Measurements from ENCODE around the gene LAMB1. TPM values are rescaled to one million over a fixed set of nuclear protein-coding genes. Genes with fewer than 3 reads are reported as not detected.

The LAMB1 gene
- total RNA-seq, 1 experiment from 2014 or later, result 32.0 TPM

DNA sequence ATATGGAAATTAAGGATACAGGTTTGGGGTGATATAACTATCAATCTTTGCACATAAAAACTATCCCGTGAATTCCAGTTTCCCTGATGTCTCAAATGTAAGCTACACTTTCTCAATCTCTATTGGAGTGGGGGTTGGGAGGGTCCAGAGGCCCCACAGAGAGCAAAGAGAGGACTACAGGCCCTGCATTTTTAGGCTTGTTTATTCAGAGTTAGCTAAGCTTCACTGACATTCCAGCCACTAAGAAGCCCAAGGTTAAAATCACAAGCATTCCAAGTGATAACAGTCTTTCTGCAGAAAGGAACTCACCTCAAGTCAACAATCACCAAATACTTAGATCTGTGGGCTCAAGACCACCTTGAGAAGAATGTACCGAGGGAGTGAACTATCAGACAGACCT is 31.6 kb upstream of the LAMB1 start:
- H2AFZ ChIP-seq (ENCODE audit: low read depth, low read length, poor library complexity, severe bottlenecking), result no peak overlapping the region
- no peaks in the 10 kb centered on the region for H3K9me2 ChIP-seq (ENCODE audit: insufficient read depth)
- H3K9ac ChIP-seq (ENCODE audit: low read length), result no peak overlapping the region
- no peaks in the 10 kb centered on the region for H3K36me3 ChIP-seq (ENCODE audit: control insufficient read depth in 1 of 2, insufficient read depth in 2 of 2, low read length in 2 of 2)
- no peaks in the 10 kb centered on the region for H3K9me3 ChIP-seq (ENCODE audit: control insufficient read depth in 1 of 2, insufficient read depth in 1 of 2, low read depth in 1 of 2, low read length in 2 of 2)
- H3K27me3 ChIP-seq (ENCODE audit: insufficient read depth, low read length), result no peaks in the 10 kb centered on the region
- ChIA-PET CTCF (interaction anchor here (1.2 kb wide), 1 partner anchor 18 kb away, joined by 4 read pairs; no protein-coding TSS in a partner anchor), RAD21 (ENCODE audit: low non-redundant PET in 1 of 2, low total read pairs in 2 of 2, uncharacterized antibody in 2 of 2, unreplicated experiment in 2 of 2) (no interaction called here), POLR2A (no interaction called here)
- H3K4me2 ChIP-seq (ENCODE audit: low read length), result no peak overlapping the region
- H3K79me2 ChIP-seq (ENCODE audit: insufficient read depth, low read length), result no peaks in the 10 kb centered on the region
- no peak for DNase-seq (ENCODE audit: low read depth, low spot score)
- no peak overlapping the region for H3K27ac ChIP-seq (ENCODE audit: low read depth, low read length)
- BruUV-seq (replicated peaks), result no TSS peak
- ATAC-seq, result no peak
- no peaks in the 10 kb centered on the region for H4K20me1 ChIP-seq (ENCODE audit: insufficient read depth)
- no peak overlapping the region for H3K4me3 ChIP-seq (replicated peaks in 1 of 2; ENCODE audit: low read depth in 1 of 2, low read length in 2 of 2)
- intact Hi-C loops (cut with micrococcal nuclease), result no loop called here
- TF ChIP-seq POLR2AphosphoS5 (IDR thresholded peaks at IDR 0.05; ENCODE audit: low read depth, low read length), result no peak
- no peak for TF ChIP-seq SP1 (IDR thresholded peaks at IDR 0.05; ENCODE audit: low read depth)
- peaks cover 0 to 11% of the 10 kb centered on the region in 2 experiments; a peak in 2 of 4 replicates for H3K4me1 ChIP-seq (ENCODE audit: control insufficient read depth in 1 of 2, insufficient read depth in 2 of 2, low read length in 2 of 2)

DNA sequence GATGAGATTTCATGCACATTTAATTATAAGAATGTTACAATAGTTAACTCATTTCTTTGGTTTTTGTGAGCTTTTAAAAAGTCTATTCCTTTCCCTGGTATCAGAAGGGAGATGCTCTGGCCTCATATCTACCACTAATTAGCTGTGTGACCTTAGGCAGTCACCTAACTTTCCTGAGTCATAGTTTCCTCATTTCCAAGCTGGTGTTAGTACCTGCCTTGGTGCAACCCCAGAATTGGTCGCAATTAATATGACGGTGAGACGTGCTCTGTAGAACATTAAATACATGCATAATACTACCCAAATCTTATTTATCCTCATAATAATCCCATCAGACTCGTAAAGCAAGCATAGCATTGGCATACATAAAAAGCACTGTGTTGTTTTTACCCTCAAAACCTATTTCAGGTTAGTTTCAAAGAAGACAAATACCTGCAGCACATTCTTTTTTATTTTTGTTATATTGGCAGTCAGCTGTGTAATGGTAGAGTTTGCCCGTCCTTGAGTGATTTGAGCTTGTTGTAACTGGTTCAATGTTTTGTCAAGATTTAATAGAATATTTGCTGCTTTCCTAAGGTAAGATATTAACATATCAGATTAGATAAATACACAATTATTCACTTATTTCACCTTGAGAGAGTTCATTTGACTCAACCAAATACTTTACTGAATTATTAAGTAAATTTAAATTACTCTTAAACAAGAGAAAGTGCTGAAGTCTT is 31.0 kb upstream of the LAMB1 start:
- no TSS peak for BruUV-seq (replicated peaks)
- Histone ChIP-seq H3K27me3 (ENCODE audit: insufficient read depth, low read length) (no peaks in the 10 kb centered on the region), H3K4me1 (ENCODE audit: control insufficient read depth in 1 of 2, insufficient read depth in 2 of 2, low read length in 2 of 2) (peaks cover 0 to 11% of the 10 kb centered on the region in 2 experiments; a peak in 2 of 4 replicates), H3K79me2 (ENCODE audit: insufficient read depth, low read length) (no peaks in the 10 kb centered on the region), H2AFZ (ENCODE audit: low read depth, low read length, poor library complexity, severe bottlenecking) (no peak overlapping the region), H3K4me3 (replicated peaks in 1 of 2; ENCODE audit: low read depth in 1 of 2, low read length in 2 of 2) (no peak overlapping the region), H3K27ac (ENCODE audit: low read depth, low read length) (no peak overlapping the region), H4K20me1 (ENCODE audit: insufficient read depth) (no peaks in the 10 kb centered on the region), H3K9ac (ENCODE audit: low read length) (no peak overlapping the region), H3K4me2 (ENCODE audit: low read length) (no peak overlapping the region), H3K36me3 (ENCODE audit: control insufficient read depth in 1 of 2, insufficient read depth in 2 of 2, low read length in 2 of 2) (no peaks in the 10 kb centered on the region), H3K9me2 (ENCODE audit: insufficient read depth) (no peaks in the 10 kb centered on the region), H3K9me3 (ENCODE audit: control insufficient read depth in 1 of 2, insufficient read depth in 1 of 2, low read depth in 1 of 2, low read length in 2 of 2) (no peaks in the 10 kb centered on the region)
- POLR2A ChIA-PET, result no interaction called here
- ATAC-seq, result no peak
- TF ChIP-seq ELF1 (IDR thresholded peaks at IDR 0.05; ENCODE audit: borderline replicate concordance, low read depth) (no peak), EGR1 (IDR thresholded peaks at IDR 0.05; ENCODE audit: low read depth) (no peak), ZFX (IDR thresholded peaks at IDR 0.05) (no peak), EZH2phosphoT487 (IDR thresholded peaks at IDR 0.05; ENCODE audit: borderline replicate concordance) (no peak), FOSL1 (IDR thresholded peaks at IDR 0.05; ENCODE audit: low read depth) (no peak), SP1 (IDR thresholded peaks at IDR 0.05; ENCODE audit: low read depth) (no peak), JUND (IDR thresholded peaks at IDR 0.05) (no peak), TCF7L2 (IDR thresholded peaks at IDR 0.05; ENCODE audit: borderline replicate concordance, extremely low read depth, insufficient read depth, insufficient read length) (no peak), ZNF274 (IDR thresholded peaks at IDR 0.05; ENCODE audit: low read depth, low read length) (no peak), CEBPB (IDR thresholded peaks at IDR 0.05; ENCODE audit: low read depth) (no peak), YY1 (IDR thresholded peaks at IDR 0.05; ENCODE audit: extremely low read depth, insufficient replicate concordance, low read depth, low read length) (no peak)
- TF ChIP-seq, protein P1, sequence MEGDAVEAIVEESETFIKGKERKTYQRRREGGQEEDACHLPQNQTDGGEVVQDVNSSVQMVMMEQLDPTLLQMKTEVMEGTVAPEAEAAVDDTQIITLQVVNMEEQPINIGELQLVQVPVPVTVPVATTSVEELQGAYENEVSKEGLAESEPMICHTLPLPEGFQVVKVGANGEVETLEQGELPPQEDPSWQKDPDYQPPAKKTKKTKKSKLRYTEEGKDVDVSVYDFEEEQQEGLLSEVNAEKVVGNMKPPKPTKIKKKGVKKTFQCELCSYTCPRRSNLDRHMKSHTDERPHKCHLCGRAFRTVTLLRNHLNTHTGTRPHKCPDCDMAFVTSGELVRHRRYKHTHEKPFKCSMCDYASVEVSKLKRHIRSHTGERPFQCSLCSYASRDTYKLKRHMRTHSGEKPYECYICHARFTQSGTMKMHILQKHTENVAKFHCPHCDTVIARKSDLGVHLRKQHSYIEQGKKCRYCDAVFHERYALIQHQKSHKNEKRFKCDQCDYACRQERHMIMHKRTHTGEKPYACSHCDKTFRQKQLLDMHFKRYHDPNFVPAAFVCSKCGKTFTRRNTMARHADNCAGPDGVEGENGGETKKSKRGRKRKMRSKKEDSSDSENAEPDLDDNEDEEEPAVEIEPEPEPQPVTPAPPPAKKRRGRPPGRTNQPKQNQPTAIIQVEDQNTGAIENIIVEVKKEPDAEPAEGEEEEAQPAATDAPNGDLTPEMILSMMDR (IDR thresholded peaks at IDR 0.05 in 2 of 3, conservative IDR thresholded peaks at IDR 0.05 in 1 of 3; ENCODE audit: borderline replicate concordance in 1 of 3, insufficient read depth in 1 of 3, low read depth in 2 of 3, low read length in 2 of 3), result no peak
- TF ChIP-seq, protein P2, sequence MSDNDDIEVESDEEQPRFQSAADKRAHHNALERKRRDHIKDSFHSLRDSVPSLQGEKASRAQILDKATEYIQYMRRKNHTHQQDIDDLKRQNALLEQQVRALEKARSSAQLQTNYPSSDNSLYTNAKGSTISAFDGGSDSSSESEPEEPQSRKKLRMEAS (IDR thresholded peaks at IDR 0.05), result no peak
- intact Hi-C loops (cut with micrococcal nuclease), result no loop called here
- no peak for DNase-seq (ENCODE audit: low read depth, low spot score)
- RAD21 ChIA-PET (ENCODE audit: low non-redundant PET in 1 of 2, low total read pairs in 2 of 2, uncharacterized antibody in 2 of 2, unreplicated experiment in 2 of 2), result no interaction called here
- CTCF ChIA-PET, result interaction anchor here (0.7 to 1.2 kb wide), 3 partner anchors 8 to 17 kb away, joined by 3 to 4 read pairs (median 4); no protein-coding TSS in a partner anchor

Measured in HCT116 (cell line).